Peyer's patch (tissue), 4 donors: ENCODE data around the gene LZTFL1.

Experiments
- POLR2A ChIP-seq, 2 donors: fragments of 450-650 bp; IDR thresholded peaks; one replicate each; pipeline ENCODE4 v1.5.1; 2017; ENCODE audit warnings: antibody characterized with exemption in 2 of 2, mild to moderate bottlenecking in 2 of 2, moderate library complexity in 2 of 2
- TF ChIP-seq, protein P1 (sequence below), 6 experiments: fragments of 450-650 bp in 4 of 6; fragments of 200-600 bp in 2 of 6; sonication (generic) in 1 of 6; IDR thresholded peaks; one replicate each; pipeline ENCODE4 v1.5.1; 2017 to 2019; ENCODE audit warnings: antibody characterized with exemption in 6 of 6, mild to moderate bottlenecking in 3 of 6, moderate library complexity in 1 of 6

DNA sequence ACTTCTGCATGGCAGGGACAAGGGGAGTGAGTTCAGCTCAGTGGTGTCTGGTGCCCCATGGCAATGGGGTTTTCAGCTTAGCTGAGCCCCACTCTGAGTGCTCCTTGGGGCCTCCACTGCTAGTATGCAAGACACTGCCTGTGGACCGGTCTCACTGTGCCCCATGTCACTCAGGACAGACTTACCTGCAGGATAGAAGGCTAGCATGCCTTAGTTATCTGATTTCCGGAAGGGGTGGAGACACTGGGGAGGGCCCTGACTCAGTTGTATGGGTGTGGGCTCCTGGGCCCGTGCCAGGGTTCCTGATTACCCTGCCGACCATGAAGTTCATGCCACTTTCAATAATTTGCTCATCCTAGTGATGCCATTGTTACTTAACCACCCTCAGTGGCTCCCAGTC lies 41.3 kb downstream of the LZTFL1 start:
- TF ChIP-seq, protein P1, sequence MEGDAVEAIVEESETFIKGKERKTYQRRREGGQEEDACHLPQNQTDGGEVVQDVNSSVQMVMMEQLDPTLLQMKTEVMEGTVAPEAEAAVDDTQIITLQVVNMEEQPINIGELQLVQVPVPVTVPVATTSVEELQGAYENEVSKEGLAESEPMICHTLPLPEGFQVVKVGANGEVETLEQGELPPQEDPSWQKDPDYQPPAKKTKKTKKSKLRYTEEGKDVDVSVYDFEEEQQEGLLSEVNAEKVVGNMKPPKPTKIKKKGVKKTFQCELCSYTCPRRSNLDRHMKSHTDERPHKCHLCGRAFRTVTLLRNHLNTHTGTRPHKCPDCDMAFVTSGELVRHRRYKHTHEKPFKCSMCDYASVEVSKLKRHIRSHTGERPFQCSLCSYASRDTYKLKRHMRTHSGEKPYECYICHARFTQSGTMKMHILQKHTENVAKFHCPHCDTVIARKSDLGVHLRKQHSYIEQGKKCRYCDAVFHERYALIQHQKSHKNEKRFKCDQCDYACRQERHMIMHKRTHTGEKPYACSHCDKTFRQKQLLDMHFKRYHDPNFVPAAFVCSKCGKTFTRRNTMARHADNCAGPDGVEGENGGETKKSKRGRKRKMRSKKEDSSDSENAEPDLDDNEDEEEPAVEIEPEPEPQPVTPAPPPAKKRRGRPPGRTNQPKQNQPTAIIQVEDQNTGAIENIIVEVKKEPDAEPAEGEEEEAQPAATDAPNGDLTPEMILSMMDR (IDR thresholded peaks at IDR 0.05), result no peak
- peak; percentile 13 to 66 for TF ChIP-seq POLR2A (IDR thresholded peaks at IDR 0.05)
